ENCODE data around the gene DUOXA2. TPM values are rescaled to one million over a fixed set of nuclear protein-coding genes. Genes with fewer than 3 reads are reported as not detected.

DUOXA2 gene
- total and polyA plus RNA-seq, 2 experiments from 2014 or later, result not detected

DNA sequence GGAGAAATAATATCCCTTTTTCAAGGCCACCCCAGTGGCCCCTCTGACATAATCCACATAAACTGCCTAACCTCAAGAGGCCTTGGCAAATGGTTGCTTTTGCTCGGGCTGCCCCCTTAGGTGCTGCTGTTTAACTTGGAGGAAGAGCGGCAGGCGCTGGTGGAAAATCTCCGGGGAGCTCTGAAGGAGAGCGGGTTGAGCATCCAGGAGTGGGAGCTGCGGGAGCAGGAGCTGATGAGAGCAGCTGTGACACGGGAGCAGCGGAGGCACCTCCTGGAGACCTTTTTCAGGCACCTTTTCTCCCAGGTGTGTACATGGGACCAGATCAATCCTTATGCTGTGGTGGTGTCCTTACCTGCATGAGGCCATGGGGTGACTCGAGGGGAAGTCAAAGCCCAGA, 30.6 kb downstream of the DUOXA2 start:
- no peaks in the 10 kb centered on the region for H3K36me3 Mint-ChIP-seq (ENCODE audit: low read depth)
- DNase-seq (ENCODE audit: low spot score) (no peak), ATAC-seq (no peak)
- Histone ChIP-seq H3K4me3 (no peak overlapping the region), H3K9me2 (ENCODE audit: insufficient read depth) (no peaks in the 10 kb centered on the region), H3K27ac (ENCODE audit: low read depth) (no peak overlapping the region), H2AFZ (no peak overlapping the region), H3K4me1 (ENCODE audit: insufficient read depth) (no peaks in the 10 kb centered on the region), H3K36me3 (ENCODE audit: insufficient read depth) (no peaks in the 10 kb centered on the region), H3K4me2 (no peak overlapping the region), H3F3A (replicated peaks; ENCODE audit: low read depth) (no peaks in the 10 kb centered on the region), H4K20me1 (replicated peaks; ENCODE audit: insufficient read depth) (no peaks in the 10 kb centered on the region), H3K27me3 (ENCODE audit: insufficient read depth) (no peaks in the 10 kb centered on the region), H3K79me2 (replicated peaks; ENCODE audit: insufficient read depth) (no peaks in the 10 kb centered on the region)
- peaks cover 5% of the 10 kb centered on the region; the same call in 1 of the 3 replicates for H3K4me1 Mint-ChIP-seq
- no peak for TF ChIP-seq ZNF331 (CRISPR knock-in tag; IDR thresholded peaks at IDR 0.05; ENCODE audit: low read depth)
- TF ChIP-seq JUNB (IDR thresholded peaks at IDR 0.05; ENCODE audit: unreplicated experiment), result no peak
- no peak for TF ChIP-seq STAT1 (IDR thresholded peaks at IDR 0.05; ENCODE audit: unreplicated experiment)
- H3K27ac Mint-ChIP-seq, result no peak overlapping the region
- H3K27me3 Mint-ChIP-seq (ENCODE audit: insufficient read depth, low read depth, poor library complexity), result peaks cover 3% of the 10 kb centered on the region
- no peaks in the 10 kb centered on the region for H3K9me3 Mint-ChIP-seq
- H3K4me3 Mint-ChIP-seq, result no peak overlapping the region

DNA sequence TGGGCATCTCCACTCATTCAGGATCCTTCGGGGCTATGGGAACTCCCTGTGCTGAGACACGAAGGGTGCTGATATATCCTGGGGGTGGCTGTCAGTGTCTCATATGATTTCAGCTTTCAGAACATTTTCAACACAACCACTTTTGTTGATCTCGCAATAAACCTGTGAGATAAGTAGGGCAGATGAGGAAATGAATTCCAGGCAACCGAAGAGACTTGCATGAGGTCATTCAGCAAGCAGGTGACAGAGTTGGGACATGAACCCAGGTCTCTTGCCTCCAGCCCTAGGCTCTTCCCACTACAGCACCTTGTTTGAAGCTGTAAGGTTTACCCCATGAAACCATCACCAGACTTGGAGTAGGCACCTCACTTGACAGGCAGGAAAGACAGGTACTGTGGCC, 32.3 kb downstream of the DUOXA2 start:
- ATAC-seq, result no peak
- Histone ChIP-seq H4K20me1 (replicated peaks; ENCODE audit: insufficient read depth) (no peaks in the 10 kb centered on the region), H3K36me3 (ENCODE audit: insufficient read depth) (no peaks in the 10 kb centered on the region), H3K4me3 (no peak overlapping the region), H3K27ac (ENCODE audit: low read depth) (no peak overlapping the region), H2AFZ (no peak overlapping the region), H3K79me2 (replicated peaks; ENCODE audit: insufficient read depth) (no peaks in the 10 kb centered on the region), H3F3A (replicated peaks; ENCODE audit: low read depth) (no peaks in the 10 kb centered on the region), H3K9me2 (ENCODE audit: insufficient read depth) (no peaks in the 10 kb centered on the region), H3K27me3 (ENCODE audit: insufficient read depth) (no peaks in the 10 kb centered on the region), H3K4me2 (no peak overlapping the region), H3K4me1 (ENCODE audit: insufficient read depth) (no peaks in the 10 kb centered on the region)
- no peaks in the 10 kb centered on the region for H3K9me3 Mint-ChIP-seq
- H3K27ac Mint-ChIP-seq, result no peak overlapping the region
- no peak overlapping the region for H3K4me3 Mint-ChIP-seq
- H3K4me1 Mint-ChIP-seq, result peaks cover 5% of the 10 kb centered on the region; the same call in 1 of the 3 replicates
- H3K36me3 Mint-ChIP-seq (ENCODE audit: low read depth), result no peaks in the 10 kb centered on the region
- H3K27me3 Mint-ChIP-seq (ENCODE audit: insufficient read depth, low read depth, poor library complexity), result peaks cover 1% of the 10 kb centered on the region
- no peak for DNase-seq (ENCODE audit: low spot score)
- TF ChIP-seq, protein P1, sequence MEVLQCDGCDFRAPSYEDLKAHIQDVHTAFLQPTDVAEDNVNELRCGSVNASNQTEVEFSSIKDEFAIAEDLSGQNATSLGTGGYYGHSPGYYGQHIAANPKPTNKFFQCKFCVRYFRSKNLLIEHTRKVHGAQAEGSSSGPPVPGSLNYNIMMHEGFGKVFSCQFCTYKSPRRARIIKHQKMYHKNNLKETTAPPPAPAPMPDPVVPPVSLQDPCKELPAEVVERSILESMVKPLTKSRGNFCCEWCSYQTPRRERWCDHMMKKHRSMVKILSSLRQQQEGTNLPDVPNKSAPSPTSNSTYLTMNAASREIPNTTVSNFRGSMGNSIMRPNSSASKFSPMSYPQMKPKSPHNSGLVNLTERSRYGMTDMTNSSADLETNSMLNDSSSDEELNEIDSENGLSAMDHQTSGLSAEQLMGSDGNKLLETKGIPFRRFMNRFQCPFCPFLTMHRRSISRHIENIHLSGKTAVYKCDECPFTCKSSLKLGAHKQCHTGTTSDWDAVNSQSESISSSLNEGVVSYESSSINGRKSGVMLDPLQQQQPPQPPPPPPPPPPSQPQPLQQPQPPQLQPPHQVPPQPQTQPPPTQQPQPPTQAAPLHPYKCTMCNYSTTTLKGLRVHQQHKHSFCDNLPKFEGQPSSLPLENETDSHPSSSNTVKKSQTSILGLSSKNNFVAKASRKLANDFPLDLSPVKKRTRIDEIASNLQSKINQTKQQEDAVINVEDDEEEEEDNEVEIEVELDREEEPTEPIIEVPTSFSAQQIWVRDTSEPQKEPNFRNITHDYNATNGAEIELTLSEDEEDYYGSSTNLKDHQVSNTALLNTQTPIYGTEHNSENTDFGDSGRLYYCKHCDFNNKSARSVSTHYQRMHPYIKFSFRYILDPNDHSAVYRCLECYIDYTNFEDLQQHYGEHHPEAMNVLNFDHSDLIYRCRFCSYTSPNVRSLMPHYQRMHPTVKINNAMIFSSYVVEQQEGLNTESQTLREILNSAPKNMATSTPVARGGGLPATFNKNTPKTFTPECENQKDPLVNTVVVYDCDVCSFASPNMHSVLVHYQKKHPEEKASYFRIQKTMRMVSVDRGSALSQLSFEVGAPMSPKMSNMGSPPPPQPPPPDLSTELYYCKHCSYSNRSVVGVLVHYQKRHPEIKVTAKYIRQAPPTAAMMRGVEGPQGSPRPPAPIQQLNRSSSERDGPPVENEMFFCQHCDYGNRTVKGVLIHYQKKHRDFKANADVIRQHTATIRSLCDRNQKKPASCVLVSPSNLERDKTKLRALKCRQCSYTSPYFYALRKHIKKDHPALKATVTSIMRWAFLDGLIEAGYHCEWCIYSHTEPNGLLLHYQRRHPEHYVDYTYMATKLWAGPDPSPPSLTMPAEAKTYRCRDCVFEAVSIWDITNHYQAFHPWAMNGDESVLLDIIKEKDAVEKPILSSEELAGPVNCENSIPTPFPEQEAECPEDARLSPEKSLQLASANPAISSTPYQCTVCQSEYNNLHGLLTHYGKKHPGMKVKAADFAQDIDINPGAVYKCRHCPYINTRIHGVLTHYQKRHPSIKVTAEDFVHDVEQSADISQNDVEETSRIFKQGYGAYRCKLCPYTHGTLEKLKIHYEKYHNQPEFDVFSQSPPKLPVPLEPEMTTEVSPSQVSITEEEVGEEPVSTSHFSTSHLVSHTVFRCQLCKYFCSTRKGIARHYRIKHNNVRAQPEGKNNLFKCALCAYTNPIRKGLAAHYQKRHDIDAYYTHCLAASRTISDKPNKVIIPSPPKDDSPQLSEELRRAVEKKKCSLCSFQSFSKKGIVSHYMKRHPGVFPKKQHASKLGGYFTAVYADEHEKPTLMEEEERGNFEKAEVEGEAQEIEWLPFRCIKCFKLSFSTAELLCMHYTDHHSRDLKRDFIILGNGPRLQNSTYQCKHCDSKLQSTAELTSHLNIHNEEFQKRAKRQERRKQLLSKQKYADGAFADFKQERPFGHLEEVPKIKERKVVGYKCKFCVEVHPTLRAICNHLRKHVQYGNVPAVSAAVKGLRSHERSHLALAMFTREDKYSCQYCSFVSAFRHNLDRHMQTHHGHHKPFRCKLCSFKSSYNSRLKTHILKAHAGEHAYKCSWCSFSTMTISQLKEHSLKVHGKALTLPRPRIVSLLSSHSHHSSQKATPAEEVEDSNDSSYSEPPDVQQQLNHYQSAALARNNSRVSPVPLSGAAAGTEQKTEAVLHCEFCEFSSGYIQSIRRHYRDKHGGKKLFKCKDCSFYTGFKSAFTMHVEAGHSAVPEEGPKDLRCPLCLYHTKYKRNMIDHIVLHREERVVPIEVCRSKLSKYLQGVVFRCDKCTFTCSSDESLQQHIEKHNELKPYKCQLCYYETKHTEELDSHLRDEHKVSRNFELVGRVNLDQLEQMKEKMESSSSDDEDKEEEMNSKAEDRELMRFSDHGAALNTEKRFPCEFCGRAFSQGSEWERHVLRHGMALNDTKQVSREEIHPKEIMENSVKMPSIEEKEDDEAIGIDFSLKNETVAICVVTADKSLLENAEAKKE (CRISPR knock-in tag; IDR thresholded peaks at IDR 0.05), result no peak
- TF ChIP-seq NANOG (IDR thresholded peaks at IDR 0.05; ENCODE audit: borderline replicate concordance) (no peak), JUNB (IDR thresholded peaks at IDR 0.05; ENCODE audit: unreplicated experiment) (no peak), POLR2AphosphoS5 (IDR thresholded peaks at IDR 0.05; ENCODE audit: low read depth) (no peak)
